Fibroblast of skin of right quadriceps (primary cell): ENCODE data around the gene GMDS.
"Not testable (repeated sequence)": the region's sequence is repeated elsewhere in the genome, so short reads cannot be mapped to it uniquely, and the experiment has no call there.

Source experiments
- DNase-seq: peaks from one replicate; pipeline ENCODE4 v3.0.0-alpha.2; 2013

GMDS gene

DNA sequence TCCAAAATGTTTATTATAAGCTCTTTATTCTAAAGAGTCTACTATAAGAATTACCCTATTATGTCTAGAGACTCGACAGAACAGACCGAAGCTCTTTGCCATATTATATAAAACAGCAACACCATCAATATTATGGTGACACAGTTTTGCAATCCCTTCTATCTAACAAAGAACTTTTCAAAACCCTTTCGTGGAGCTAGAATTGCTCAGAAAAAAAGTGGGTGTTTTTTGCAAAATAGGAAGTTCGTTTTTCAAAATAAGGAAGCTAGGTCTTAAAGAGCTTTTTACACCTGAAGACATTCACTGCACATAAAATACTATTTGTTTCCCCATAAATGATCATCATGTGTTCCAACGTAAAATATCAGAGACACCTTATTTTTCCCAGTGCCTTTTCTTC is 395.7 kb downstream of the GMDS start:
- no peak for DNase-seq

DNA sequence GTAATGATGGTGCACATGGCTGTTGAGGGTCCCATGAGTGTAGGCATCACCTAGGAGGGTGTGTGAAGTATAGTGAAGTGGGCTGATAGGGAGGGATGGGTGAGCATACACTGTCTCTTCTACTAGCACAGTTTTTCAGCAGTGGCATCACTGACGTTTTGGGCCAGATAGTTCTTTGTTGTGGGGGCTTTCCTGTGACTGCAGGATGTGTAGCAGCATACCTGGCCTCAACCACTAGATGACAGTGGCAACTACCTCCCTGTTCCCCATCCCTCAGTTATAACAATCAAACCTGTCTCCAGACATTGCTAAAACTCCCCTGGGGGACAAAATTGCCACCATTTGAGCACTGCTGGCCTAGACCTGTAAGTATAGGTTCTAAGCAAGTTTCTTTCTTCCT is 396.7 kb downstream of the GMDS start:
- no peak for DNase-seq

DNA sequence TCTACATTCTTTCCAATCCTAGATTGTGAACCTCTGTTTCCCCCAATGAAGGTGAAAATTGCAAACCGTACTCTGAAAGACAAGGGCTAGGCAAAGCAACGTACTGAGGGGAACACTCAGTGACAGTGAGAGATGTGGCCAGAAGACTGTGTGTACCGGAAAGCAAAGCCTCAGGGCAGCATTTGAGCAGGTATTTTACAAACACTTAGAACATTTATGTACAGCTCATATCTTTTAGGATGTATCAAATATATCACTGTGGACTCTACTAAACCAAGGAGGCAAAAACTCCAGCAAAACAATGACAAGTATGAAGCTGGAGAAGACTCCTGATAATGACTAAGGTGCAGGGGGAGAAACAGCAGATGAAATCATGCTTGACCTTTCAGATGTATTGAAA is 398.8 kb downstream of the GMDS start:
- DNase-seq: no peak

DNA sequence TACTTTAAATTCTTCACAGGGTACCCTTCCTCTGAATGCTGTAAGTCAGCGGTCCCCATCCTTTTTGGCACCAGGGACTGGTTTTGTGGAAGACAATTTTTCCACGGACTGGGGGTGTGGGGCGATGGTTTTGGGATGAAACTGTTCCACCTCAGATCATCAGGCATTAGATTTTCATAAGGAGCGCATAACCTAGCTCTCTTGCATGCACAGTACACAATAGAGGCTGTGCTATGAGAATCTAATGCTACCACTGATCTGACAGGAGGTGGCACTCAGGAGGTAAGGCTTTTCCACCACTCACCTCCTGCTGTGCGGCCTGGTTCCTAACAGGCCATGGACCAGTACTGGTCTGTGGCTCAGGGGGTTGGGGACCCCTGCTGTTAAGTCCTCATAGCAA is 399.9 kb downstream of the GMDS start:
- DNase-seq: not testable (repeated sequence)

DNA sequence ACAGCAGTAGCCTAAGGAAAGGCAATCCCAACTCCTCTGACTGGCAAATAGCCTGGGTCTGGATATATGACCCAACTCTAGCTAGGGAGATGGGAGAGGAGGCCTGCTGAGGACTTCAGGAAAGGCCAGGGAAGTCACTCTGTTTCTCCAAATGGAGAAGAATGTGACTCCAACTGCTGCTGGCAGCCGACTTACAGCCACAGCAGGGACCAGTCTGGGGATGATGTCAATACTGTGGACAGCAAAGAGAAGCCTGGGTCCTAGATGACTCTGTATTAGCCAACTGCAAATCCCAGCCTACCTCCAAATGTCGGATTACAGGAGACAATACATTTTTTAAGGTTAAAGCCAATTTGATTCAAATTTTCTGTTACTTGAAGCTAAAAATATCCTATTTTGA is 403.1 kb downstream of the GMDS start:
- no peak for DNase-seq

DNA sequence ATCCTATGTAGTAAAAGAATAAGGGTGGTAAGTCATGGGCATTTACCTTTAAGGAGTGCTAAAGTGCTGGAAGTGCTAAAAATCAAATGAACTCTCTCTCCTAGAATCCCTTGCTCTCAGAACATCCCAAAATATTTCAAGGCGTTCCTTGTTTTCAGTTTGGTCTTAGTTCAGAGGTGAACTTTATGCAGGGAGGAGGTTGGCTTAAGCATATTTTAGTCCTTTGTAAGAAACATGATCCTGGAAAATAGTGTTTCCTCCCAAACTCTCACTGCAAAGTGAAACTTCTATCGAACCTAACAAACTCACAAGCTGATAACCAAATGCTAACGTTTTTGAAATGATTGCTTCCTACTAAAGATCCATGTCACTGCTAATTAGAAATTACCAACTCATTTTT is 404.3 kb downstream of the GMDS start:
- no peak for DNase-seq

DNA sequence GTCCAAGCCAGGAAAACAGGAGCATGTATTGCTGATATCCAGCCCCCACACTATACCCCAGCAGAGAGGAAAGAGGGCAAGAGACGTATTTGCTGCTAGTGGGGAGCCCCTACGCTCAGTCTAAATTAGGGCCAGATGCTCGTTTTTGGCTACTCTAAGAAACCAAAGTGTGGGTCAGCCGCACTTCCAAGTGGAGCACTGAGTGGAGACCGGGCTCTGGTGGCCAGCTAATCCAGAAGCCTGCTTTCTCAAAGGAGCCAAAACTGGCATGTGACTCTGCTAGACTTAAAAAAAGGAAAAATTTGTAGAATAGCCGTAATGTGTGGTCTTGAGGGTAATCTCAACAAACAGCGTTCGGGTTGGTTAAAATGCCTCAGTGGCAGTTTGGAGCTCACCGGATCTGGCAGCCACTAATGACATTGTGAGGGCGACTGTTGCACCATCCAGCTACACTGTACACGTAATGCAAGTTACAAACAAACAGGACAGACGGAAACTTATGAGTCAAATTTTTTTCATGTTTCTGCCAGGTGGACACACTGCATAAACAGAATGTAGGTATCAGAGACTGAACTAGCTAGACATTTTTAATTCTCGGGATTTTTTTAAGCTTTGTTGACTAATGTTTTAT is 404.8 kb downstream of the GMDS start:
- DNase-seq: no peak

DNA sequence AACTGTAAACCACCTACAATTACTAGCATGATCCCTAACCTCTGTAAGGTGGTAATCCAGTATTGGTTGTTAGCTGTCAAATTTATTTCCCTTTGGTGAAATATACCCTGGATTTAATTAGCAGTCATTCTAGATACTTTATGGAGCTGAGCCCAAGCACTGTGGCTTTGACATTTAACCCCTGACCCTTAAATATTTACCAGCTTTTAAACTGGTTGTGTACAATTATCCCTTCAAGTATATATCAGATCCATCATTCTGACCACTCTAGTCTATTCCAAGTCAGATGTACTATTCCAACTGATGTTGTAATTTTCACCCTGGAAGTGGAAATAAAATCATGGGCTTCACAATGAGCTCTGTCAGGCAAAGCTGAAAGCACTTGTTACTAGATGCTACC is 406.0 kb downstream of the GMDS start:
- no peak for DNase-seq

DNA sequence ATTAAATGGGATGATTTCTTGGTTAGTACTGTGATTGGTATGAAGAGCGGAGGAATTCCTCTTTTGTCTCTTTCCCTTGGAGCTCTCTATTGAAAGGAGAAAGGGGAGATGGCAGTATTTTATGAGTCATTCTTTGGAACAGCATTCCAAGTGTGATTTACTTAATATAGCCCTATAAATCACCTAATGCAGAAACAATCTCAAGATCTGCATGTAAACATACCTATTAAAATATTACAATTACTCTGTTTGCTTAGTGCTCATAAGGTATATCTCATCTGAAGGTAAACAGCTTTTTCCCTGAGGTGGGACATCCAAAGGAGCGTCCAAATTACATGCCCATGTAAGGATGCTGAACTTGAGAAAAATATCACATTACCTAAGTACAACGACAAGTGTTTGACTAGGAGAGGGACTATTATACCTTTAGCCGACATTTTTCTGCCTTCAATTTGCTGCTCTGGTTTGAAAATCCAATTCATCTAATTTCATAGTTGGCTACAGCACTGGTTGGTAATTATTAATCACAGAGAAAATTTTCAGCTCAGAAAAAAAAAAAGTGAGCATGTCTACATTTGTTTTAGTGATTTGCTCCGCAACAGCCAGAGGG is 406.7 kb downstream of the GMDS start:
- peak; percentile 65 for DNase-seq

DNA sequence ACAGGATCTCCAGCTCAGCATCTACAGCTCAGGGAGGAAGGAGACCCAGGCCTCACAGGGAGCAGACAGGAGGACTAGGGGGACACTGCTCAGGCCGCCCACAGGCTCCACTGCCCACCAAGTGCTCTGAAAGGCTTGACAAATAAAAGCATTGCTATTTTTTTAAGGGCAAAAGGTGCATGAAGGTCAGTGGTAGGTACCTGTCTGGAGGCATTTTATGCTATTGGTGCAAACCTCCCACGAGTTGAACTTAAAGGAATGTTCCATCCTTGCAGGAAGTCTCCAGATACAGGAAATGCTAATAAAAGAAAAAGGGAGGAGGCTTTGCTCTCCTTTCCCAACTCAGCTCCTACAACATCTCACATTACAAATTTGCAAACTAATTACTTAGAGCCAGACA is 407.6 kb downstream of the GMDS start:
- DNase-seq: no peak

DNA sequence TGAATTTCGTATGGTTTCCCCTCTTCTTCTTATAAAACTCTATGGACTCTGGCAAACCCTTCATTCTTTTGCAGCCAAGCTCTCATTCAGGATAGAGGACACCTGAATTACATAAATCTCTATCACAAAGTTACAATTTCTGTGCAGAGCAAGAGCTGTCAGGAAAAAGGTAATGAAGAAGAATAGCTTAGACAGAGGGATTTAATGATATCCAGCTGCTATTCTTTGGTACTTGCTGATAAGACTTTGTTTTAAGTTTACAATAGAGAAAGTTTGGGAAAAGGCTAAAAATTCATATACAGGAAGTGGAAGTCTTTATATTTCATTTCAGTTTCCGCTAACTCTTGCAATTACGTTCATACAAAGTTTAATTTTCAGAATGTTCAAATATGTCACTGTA is 408.7 kb downstream of the GMDS start:
- DNase-seq: no peak

DNA sequence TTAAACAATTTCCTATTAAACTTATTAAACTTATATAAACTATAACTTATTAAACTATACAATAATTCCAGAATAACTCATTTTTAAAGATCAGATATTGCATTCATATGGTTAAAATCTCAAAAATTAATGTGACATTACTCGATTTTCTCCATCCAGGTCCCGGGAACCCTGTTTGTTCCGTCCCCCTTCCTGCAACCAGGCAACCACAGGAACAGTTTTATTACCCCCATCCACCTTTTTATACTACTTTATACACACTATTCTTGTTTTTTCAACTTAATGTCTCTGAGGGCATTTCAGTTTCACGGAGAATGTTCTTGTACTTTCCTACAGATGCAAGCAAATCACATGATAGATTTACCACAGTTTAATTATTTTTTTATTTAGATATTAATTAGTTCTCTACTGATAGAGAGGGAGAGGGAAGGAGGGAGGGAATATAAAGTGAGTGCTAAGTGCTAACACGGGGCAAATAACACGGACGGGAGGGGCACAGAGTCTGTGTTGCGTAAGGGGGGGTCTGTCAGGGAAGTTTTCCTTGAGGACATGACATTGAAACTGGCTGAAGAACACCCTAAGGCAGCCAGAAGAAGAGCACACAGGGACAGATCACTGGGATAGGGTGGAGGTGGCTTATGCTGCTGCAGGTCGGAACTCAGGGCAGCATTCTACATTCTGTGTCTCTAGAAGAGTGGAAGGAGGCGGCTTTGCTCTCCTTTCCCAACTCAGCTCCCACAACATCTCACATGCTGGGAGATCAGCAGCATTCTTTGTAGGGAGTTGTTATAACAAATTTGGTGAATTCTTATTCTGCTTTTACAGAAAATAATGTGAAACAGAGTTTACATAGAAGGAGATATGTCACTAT is 410.5 kb downstream of the GMDS start:
- DNase-seq: no peak

DNA sequence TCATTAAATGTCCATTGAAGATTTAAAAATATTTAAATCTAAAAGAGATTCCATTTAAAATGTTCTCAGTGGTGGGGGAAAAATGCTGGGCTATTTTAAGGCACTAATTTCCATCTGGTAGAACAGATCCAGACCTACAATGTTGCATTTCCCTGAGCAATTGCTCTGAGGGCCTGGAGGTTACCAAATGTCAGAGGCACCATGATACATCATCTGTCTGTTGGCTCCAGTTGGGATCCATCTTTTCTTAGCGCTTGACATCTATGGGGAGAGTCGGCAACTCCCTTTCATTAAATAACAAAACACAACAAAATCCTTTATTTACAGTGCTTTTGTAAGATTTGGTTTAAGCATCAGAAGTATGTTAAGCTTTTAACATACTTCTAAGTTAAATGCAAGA is 411.2 kb downstream of the GMDS start:
- no peak for DNase-seq

DNA sequence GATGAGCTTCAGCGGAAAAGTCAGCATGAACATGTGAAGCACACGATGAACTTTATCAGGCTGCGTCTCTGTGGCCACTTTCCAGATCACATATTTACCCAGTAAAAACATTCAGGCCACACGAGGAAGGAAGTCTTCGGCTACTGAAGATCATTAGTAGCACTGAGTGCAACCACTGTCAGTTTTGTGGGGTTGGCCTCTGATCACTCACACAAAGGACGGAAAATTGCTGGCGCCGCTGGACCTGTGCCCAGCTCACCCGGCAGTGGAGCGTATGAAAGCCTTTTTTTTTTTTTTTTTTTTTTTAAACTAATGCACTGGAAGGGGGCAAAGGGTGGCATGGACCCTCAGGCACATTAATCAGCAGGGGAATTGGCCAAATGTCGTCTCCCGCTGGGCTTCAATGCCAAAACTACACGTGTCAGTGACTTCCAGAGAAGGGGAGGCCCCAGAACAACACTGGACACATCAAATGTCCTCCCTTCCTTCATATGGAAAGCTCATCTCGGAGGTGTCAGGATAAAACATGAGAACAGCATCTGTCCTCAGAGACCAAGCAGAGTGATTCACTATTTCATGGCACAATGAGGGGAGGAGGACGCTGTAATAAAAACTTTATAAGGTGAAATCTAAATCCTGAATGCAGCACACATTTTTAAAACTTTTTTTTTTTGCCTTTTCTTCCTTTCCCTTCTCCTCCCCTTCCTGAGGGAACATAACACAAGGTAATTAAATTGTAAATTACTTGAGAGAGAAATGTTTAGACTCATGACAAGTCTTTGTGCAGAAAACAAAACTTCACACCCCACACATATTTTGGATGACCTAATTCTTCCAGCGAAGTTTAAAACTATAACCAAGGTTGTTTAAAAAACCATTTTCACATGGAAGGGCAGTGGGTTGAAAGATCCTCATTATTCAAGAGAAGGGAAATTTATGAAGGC is 412.3 kb downstream of the GMDS start:
- no peak for DNase-seq

DNA sequence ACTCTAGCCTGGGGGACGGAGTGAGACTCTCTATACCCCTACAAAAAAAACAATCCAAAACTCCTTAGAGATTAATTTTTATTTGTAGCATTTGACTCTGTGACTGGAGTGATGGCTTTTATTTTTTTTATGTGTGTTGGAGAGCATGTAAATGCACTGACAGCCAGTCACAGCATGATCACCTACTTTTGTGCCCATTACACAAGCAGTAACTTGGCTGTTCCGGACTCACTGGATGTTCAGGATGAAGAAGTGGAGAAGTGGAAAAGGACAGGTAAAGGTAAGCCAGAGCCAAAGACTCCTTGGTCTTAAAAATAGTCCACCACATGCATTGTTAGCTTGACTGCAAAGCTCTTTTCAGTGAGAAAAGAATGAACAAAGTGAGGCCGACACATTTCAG is 413.0 kb downstream of the GMDS start:
- no peak for DNase-seq

DNA sequence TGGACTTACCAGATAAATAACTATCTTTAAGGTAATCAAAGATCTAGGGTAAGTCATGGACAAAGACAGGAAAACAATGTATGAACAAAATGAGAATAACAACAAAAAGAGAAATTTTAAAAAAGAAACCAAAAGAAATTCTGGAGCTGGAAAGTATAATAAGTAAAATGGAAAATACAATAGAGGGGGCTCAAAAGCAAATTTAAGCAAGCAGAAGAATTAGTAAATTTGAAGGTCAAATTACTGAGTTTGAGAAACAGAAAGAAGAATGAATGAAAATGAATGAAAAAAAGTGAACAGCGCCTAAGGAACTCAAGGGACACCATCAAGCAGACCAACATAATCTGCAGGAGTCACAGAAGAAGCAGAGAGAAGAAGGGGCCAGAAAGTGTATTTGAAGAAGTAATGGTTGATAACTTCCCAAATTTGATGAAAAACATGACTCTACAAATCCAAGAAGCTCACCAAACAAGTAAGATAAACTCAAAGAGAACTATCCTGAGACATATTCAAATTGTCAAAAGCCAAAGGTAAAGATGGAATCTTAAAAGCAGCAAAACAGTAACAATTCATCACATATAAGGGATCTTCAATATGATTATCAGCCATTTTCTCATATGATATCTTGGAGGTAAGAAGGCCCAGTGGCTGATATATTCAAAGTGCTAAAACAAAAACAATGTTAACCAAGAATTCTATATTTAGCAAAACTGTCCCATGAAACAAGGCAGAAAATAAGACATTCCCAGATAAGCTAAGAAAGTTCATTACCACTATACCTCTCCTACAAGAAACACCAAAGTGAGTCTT is 417.2 kb downstream of the GMDS start:
- DNase-seq: no peak

DNA sequence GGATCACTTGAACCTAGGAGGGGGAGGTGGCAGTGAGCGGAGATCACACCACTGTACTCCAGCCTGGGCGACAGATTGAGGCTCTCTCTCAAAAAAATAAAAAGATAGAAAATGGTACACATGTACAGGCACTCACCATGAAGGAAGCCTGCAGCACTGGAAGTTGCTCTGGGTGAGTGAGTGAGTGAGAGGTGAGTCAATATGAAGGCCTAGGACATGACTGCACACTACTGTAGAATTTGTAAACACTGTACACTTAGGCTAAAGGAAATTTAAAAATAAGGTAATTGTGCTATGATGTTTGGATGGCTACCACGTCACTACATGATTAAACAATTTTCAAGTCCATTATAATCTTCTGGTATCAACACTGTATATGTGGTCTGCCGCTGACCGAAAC is 419.5 kb downstream of the GMDS start:
- DNase-seq: no peak

DNA sequence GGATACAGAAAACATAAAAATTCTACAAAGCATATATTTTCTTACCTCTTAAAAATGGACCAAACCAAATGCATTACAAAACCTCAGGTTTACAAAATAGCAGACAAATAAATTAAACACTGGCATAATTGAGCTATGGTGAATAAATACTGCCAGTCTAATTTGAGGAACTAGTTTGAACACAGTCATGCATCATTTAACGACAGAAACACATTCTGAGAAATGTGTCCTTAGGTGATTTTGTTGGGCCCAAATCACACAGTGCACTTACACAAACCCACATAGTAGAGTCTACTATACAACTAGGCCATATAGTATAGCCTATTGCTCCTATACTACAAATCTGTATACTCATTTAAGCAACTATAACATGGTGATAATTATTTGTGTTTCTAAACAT is 420.1 kb downstream of the GMDS start:
- no peak for DNase-seq

DNA sequence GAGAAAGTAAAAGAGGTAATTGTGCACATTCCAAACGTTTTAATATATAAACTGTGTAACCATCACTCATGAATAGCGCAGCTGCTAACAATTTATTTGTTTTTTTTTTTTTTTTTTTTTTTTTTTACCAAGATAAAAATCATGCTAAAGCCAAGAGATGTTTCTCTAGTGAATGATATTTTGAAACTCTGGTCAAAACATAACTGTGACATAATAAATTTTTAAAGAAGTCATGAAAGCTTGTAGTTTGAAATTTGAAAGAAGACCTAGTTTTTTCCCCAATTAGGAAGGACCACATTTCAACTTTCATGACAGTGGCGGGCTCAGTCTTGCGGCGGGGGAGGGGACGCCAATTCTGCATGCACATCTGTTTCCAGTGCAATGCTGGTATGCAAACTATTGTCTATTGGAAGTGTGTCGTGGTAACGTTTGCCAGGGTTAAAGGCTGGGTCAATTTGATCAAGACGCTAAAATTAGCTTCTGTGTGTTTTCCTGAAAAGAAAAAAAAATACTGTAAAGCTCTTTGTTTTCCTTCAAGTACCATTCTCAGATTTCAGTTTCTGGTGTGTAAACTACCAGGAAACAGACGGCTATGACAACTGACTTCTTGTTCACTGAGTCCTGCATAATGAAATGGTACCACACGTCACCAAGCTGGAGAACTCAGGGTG is 423.8 kb downstream of the GMDS start:
- DNase-seq: peak; percentile 86

DNA sequence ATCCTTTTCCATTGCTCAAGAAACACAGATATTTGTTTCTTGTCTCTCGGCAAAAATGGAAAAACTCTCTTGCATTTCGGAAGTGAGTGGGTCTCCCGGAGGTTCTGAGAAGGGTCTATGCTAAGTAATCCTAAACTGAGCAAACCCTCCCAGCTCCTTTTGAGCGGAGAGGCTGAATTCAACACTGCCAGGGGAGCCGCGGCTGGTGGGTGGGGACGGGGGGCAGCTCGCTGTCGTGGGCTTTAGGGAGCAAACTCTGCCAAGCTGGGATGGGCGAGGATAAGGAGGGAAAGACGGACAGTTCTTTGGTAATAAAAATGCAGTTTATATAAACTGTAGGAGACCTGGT is 424.3 kb downstream of the GMDS start:
- DNase-seq: no peak

DNA sequence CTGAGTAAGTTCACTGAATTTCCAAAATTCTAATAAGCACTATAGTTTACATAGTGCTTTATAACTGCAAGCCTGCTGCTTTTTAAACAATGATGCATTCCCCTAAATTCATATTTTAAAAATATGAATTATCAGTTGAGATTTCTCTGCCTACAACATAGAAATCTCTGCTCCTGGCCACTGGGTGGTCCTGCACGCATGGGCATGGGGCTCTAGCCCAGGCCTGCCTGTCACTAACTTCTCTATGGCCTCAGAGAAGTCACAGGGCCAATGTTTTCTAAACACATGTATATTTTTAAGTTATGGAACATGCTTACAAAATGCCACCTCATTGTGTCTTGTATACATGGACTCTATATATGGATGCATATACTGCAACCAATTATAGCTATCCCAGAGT is 424.7 kb downstream of the GMDS start:
- DNase-seq: no peak

DNA sequence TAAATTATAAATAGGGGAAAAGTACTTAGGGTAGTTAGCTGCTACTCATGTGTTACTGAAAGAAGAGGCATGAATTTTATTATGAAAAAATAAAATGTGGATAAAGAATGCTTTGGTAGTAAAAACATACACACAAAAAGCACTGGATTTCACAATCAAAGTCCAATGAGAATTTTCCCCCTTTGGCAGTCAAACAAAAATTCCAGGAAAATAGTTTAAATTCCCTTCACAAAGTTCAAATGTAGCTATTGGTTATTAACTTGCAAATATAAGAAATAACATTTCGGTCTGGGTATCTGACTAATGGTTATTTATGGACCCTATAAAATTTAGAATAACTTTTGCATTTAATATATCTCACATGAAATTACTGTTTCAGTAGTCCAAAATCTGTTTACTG is 425.2 kb downstream of the GMDS start:
- DNase-seq: peak; percentile 89
